WTC11 (cell line): ENCODE data around the gene CD5L. TPM values are rescaled to one million over a fixed set of nuclear protein-coding genes. Genes with fewer than 3 reads are reported as not detected.

ENCODE experiments used
- ATAC-seq: fragments of 200-7000 bp; cut with Tn5 transposase; 2 replicates; pipeline ENCODE4 v1.10.0; 2021; ENCODE audit warnings: mild to moderate bottlenecking, moderate library complexity
- Bru-seq: library from RNA; stranded (reverse); fragments of 400-500 nt; gene quantifications from one replicate; lab custom pipeline; 2021; lab: Mats Ljungman, UMichigan
- CTCF ChIA-PET: fragments of 300-600 bp; sonication (Branson Sonifier 250); formaldehyde crosslinking; loops from one replicate; lab custom pipeline; 2021; ENCODE audit warnings: antibody characterized with exemption; lab: Charles Lee
- POLR2A ChIA-PET: fragments of 350-600 bp; sonication (Branson Sonifier 250); formaldehyde crosslinking; loops from one replicate; lab custom pipeline; 2021; ENCODE audit warnings: antibody characterized with exemption; lab: Charles Lee
- DNase-seq: peaks from one replicate; pipeline ENCODE4 v3.0.0; 2021; ENCODE audit warnings: low spot score
- H3K27ac Mint-ChIP-seq: 2 replicates; pipeline ENCODE4 v1.8.0; 2021; ENCODE audit warnings: mixed read lengths
- H3K27me3 Mint-ChIP-seq: 2 replicates; pipeline ENCODE4 v1.8.0; 2021; ENCODE audit warnings: low read depth, mild to moderate bottlenecking, moderate library complexity, mixed read lengths
- H3K36me3 Mint-ChIP-seq: 2 replicates; pipeline ENCODE4 v1.8.0; 2021; ENCODE audit warnings: mixed read lengths
- H3K4me1 Mint-ChIP-seq: 2 replicates; pipeline ENCODE4 v1.8.0; 2022; ENCODE audit warnings: mixed read lengths
- H3K4me3 Mint-ChIP-seq: 2 replicates; pipeline ENCODE4 v1.8.0; 2021; ENCODE audit warnings: mild to moderate bottlenecking, moderate library complexity, mixed read lengths
- H3K9me3 Mint-ChIP-seq: 2 replicates; pipeline ENCODE4 v1.8.0; 2021; ENCODE audit warnings: mixed read lengths
- AFF4 ChIP-seq: sonication (generic); formaldehyde crosslinking; IDR thresholded peaks from 2 replicates; pipeline ENCODE4 v1.8.1; 2023; ENCODE audit warnings: mild to moderate bottlenecking, missing genetic modification reagents, borderline replicate concordance
- AR ChIP-seq: fragments of 250-450 bp; sonication (Bioruptor Pico); IDR thresholded peaks from 2 replicates; pipeline ENCODE4 v1.9.0; 2021; ENCODE audit warnings: mild to moderate bottlenecking
- CTCF ChIP-seq: fragments of 200-600 bp; IDR thresholded peaks from 2 replicates; pipeline ENCODE4 v1.8.0; 2022; ENCODE audit warnings: antibody characterized with exemption
- MLX ChIP-seq: sonication (generic); formaldehyde crosslinking; IDR thresholded peaks from 2 replicates; pipeline ENCODE4 v1.8.1; 2023; ENCODE audit warnings: mild to moderate bottlenecking, missing genetic modification reagents, moderate library complexity
- NFYB ChIP-seq: sonication (generic); formaldehyde crosslinking; conservative IDR thresholded peaks from 2 replicates; pipeline ENCODE4 v1.8.0; 2022; ENCODE audit warnings: low read depth, missing genetic modification reagents
- NR1H2 ChIP-seq: sonication (generic); formaldehyde crosslinking; IDR thresholded peaks from 2 replicates; pipeline ENCODE4 v1.9.0; 2021; ENCODE audit warnings: mild to moderate bottlenecking, moderate library complexity, missing genetic modification reagents
- NR3C1 ChIP-seq: sonication (generic); formaldehyde crosslinking; conservative IDR thresholded peaks from 2 replicates; pipeline ENCODE4 v1.8.1; 2023; ENCODE audit warnings: low read depth, mild to moderate bottlenecking, missing genetic modification reagents
- OVOL2 ChIP-seq: fragments of 250-450 bp; sonication (Bioruptor Pico); IDR thresholded peaks from 2 replicates; pipeline ENCODE4 v1.9.0; 2021; ENCODE audit warnings: mild to moderate bottlenecking, borderline replicate concordance
- PRRX2 ChIP-seq: fragments of 250-450 bp; sonication (Bioruptor Pico); IDR thresholded peaks from 2 replicates; pipeline ENCODE4 v1.8.0; 2021; ENCODE audit warnings: mild to moderate bottlenecking
- RELA ChIP-seq: sonication (generic); formaldehyde crosslinking; IDR thresholded peaks from 2 replicates; pipeline ENCODE4 v1.8.1; 2022; ENCODE audit warnings: missing genetic modification reagents, mild to moderate bottlenecking, borderline replicate concordance
- STAT6 ChIP-seq: sonication (generic); formaldehyde crosslinking; conservative IDR thresholded peaks from 2 replicates; pipeline ENCODE4 v1.8.1; 2023; ENCODE audit warnings: mild to moderate bottlenecking, low read depth, missing genetic modification reagents, moderate library complexity
- TEAD1 ChIP-seq: sonication (generic); formaldehyde crosslinking; IDR thresholded peaks from 2 replicates; pipeline ENCODE4 v1.8.0; 2022; ENCODE audit warnings: mild to moderate bottlenecking, missing genetic modification reagents
- ZMAT4 ChIP-seq: fragments of 250-450 bp; sonication (Bioruptor Pico); IDR thresholded peaks from 2 replicates; pipeline ENCODE4 v1.9.0; 2021; ENCODE audit warnings: mild to moderate bottlenecking
- ZNF232 ChIP-seq: sonication (generic); formaldehyde crosslinking; IDR thresholded peaks from 2 replicates; pipeline ENCODE4 v1.8.0; 2022; ENCODE audit warnings: mild to moderate bottlenecking, missing genetic modification reagents
- ZNF281 ChIP-seq: sonication (generic); formaldehyde crosslinking; IDR thresholded peaks from 2 replicates; pipeline ENCODE4 v1.8.0; 2023; ENCODE audit warnings: mild to moderate bottlenecking, missing genetic modification reagents
- ZNF317 ChIP-seq: sonication (generic); formaldehyde crosslinking; IDR thresholded peaks from 2 replicates; pipeline ENCODE4 v1.8.1; 2023; ENCODE audit warnings: low read depth, mild to moderate bottlenecking, moderate library complexity, missing genetic modification reagents, borderline replicate concordance
- ZNF423 ChIP-seq: fragments of 250-450 bp; sonication (Bioruptor Pico); IDR thresholded peaks from 2 replicates; pipeline ENCODE4 v2.1.2; 2022; ENCODE audit warnings: mild to moderate bottlenecking, moderate library complexity
- ZNF532 ChIP-seq: fragments of 250-450 bp; sonication (Bioruptor Pico); IDR thresholded peaks from 2 replicates; pipeline ENCODE4 v1.9.0; 2021; ENCODE audit warnings: mild to moderate bottlenecking, borderline replicate concordance
- long read RNA-seq, 3 experiments: library from RNA in 1 of 3; library from capped mRNA in 1 of 3; library from polyadenylated mRNA in 1 of 3; unstranded in 2 of 3; stranded (forward) in 1 of 3; transcript quantifications; one replicate each; pipeline ENCODE4 v2.0.0, GENCODE V29; 2021
- total RNA-seq: library from RNA; stranded (reverse); gene quantifications from 3 replicates; pipeline ENCODE4 v1.2.3, GENCODE V29; 2021

Gene CD5L
- total RNA-seq (not detected in 3 replicates), Bru-seq, nascent RNA (not detected)
- long read RNA-seq, experiment 1, result 0 reads
- long read RNA-seq, experiment 2, result 0 reads
- long read RNA-seq, experiment 3, result 0 reads

- Mint-ChIP-seq H3K27me3 (no peaks in the 10 kb centered on the region; the same call in 1 of the 2 replicates), H3K4me3 (no peak within 1 kb of the TSS), H3K4me1 (no peaks in the 10 kb centered on the region), H3K9me3 (peaks cover 7% of the 10 kb centered on the region; the same call in 1 of the 2 replicates), H3K27ac (no peak within 1 kb of the TSS), H3K36me3 (no peaks in the 10 kb centered on the region)
- ATAC-seq (no peak), DNase-seq (no peak)
- TF ChIP-seq NFYB (no peak), AFF4 (no peak), RELA (CRISPR knock-in tag) (no peak), ZNF423 (CRISPR knock-in tag) (no peak), ZNF281 (CRISPR knock-in tag) (no peak), TEAD1 (CRISPR knock-in tag) (no peak), ZMAT4 (CRISPR knock-in tag) (no peak), STAT6 (no peak), OVOL2 (CRISPR knock-in tag) (no peak), ZNF317 (CRISPR knock-in tag) (no peak), ZNF232 (CRISPR knock-in tag) (no peak), AR (no peak), ZNF532 (CRISPR knock-in tag) (no peak), NR3C1 (CRISPR knock-in tag) (no peak), MLX (CRISPR knock-in tag) (no peak), NR1H2 (CRISPR knock-in tag) (no peak), CTCF (no peak), PRRX2 (CRISPR knock-in tag) (no peak)
- POLR2A ChIA-PET, result no interaction called here
- CTCF ChIA-PET, result no interaction called here
Measured at GRCh38 chr1:157841708-157842107, at the start of gene CD5L. Gene CD5L (minus strand): TSS chr1:157841808. CDS start chr1:157841701, 107 bp downstream.
